Measurements from ENCODE around the gene IFI27L1. TPM values are rescaled to one million over a fixed set of nuclear protein-coding genes. Genes with fewer than 3 reads are reported as not detected.

IFI27L1 gene
- total and polyA plus RNA-seq, 2 donors (not counting 1 experiment from before 2014, with no cell fraction given), result 6.5 to 6.7 TPM

- Mint-ChIP-seq H3K4me3 (no peak overlapping the region), H3K4me1 (peaks cover 4% of the 10 kb centered on the region), H3K9me3 (ENCODE audit: insufficient read depth) (no peaks in the 10 kb centered on the region), H3K27me3 (peaks cover 13% of the 10 kb centered on the region), H3K27ac (no peak overlapping the region)
- Histone ChIP-seq H3K36me3 (replicated peaks in 1 of 2; ENCODE audit: control extremely low read depth in 1 of 2, control insufficient read depth in 1 of 2, extremely low read depth in 1 of 2, insufficient read depth in 2 of 2, low read length in 1 of 2) (no peaks in the 10 kb centered on the region), H3K4me1 (ENCODE audit: control insufficient read depth in 2 of 2, insufficient read depth in 2 of 2, low read length in 2 of 2) (no peaks in the 10 kb centered on the region), H2AFZ (ENCODE audit: insufficient read depth, low read depth, low read length, poor library complexity, severe bottlenecking) (no peak overlapping the region), H4K20me1 (ENCODE audit: control insufficient read depth, insufficient read depth, low read length, poor library complexity, severe bottlenecking) (no peaks in the 10 kb centered on the region), H3K79me2 (ENCODE audit: control insufficient read depth, insufficient read depth, low read length) (no peaks in the 10 kb centered on the region), H3K4me2 (replicated peaks; ENCODE audit: low read depth, low read length, poor library complexity, severe bottlenecking) (no peak overlapping the region), H3K27me3 (replicated peaks in 1 of 4; ENCODE audit: control extremely low read depth in 1 of 4, control insufficient read depth in 3 of 4, insufficient read depth in 4 of 4, low read length in 3 of 4) (no peaks in the 10 kb centered on the region), H3K9me3 (ENCODE audit: control extremely low read depth in 1 of 3, control insufficient read depth in 2 of 3, insufficient read depth in 1 of 3, low read length in 2 of 3) (no peaks in the 10 kb centered on the region), H3K4me3 (ENCODE audit: control extremely low read depth in 1 of 5, extremely low read depth in 1 of 5, insufficient read depth in 1 of 5, low read depth in 2 of 5, low read length in 4 of 5) (no peak overlapping the region), H3K27ac (ENCODE audit: low read length in 2 of 2) (no peak overlapping the region), H3K9ac (ENCODE audit: low read length) (no peak overlapping the region)
- ChIA-PET POLR2A (no interaction called here), CTCF (interaction anchor here (2.5 kb wide), 1 partner anchor 8 kb away, joined by 7 read pairs; no protein-coding TSS in a partner anchor)
- TF ChIP-seq CTCF (IDR thresholded peaks at IDR 0.05), result no peak
- no peak for TF ChIP-seq EZH2 (IDR thresholded peaks at IDR 0.05; ENCODE audit: borderline replicate concordance, insufficient read depth, low read depth, low read length, poor library complexity, severe bottlenecking)
- intact Hi-C loops (cut with micrococcal nuclease), result no loop called here
- WGBS (ENCODE audit: insufficient coverage), result 83% methylated on average over 1 of the region's 1 CpG
- DNase-seq (no peak), ATAC-seq (ENCODE audit: low read depth) (no peak)
These were observed 63.7 kb downstream of the IFI27L1 start for GRCh38 chr14:94144765-94145164.

- ATAC-seq (ENCODE audit: low read depth) (no peak), DNase-seq (no peak)
- no peak overlapping the region for H3K4me3 Mint-ChIP-seq
- no peak for TF ChIP-seq EZH2 (IDR thresholded peaks at IDR 0.05; ENCODE audit: borderline replicate concordance, insufficient read depth, low read depth, low read length, poor library complexity, severe bottlenecking)
- no peak for TF ChIP-seq CTCF (IDR thresholded peaks at IDR 0.05)
- Histone ChIP-seq H3K9ac (ENCODE audit: low read length) (no peak overlapping the region), H3K4me3 (ENCODE audit: control extremely low read depth in 1 of 5, extremely low read depth in 1 of 5, insufficient read depth in 1 of 5, low read depth in 2 of 5, low read length in 4 of 5) (no peak overlapping the region), H4K20me1 (ENCODE audit: control insufficient read depth, insufficient read depth, low read length, poor library complexity, severe bottlenecking) (no peaks in the 10 kb centered on the region), H3K9me3 (ENCODE audit: control extremely low read depth in 1 of 3, control insufficient read depth in 2 of 3, insufficient read depth in 1 of 3, low read length in 2 of 3) (no peaks in the 10 kb centered on the region), H3K4me1 (ENCODE audit: control insufficient read depth in 2 of 2, insufficient read depth in 2 of 2, low read length in 2 of 2) (no peaks in the 10 kb centered on the region), H3K27ac (ENCODE audit: low read length in 2 of 2) (no peak overlapping the region), H3K4me2 (replicated peaks; ENCODE audit: low read depth, low read length, poor library complexity, severe bottlenecking) (no peak overlapping the region), H3K36me3 (replicated peaks in 1 of 2; ENCODE audit: control extremely low read depth in 1 of 2, control insufficient read depth in 1 of 2, extremely low read depth in 1 of 2, insufficient read depth in 2 of 2, low read length in 1 of 2) (no peaks in the 10 kb centered on the region), H2AFZ (ENCODE audit: insufficient read depth, low read depth, low read length, poor library complexity, severe bottlenecking) (no peak overlapping the region), H3K79me2 (ENCODE audit: control insufficient read depth, insufficient read depth, low read length) (no peaks in the 10 kb centered on the region), H3K27me3 (replicated peaks in 1 of 4; ENCODE audit: control extremely low read depth in 1 of 4, control insufficient read depth in 3 of 4, insufficient read depth in 4 of 4, low read length in 3 of 4) (no peaks in the 10 kb centered on the region)
- H3K27ac Mint-ChIP-seq, result no peak overlapping the region
- no peaks in the 10 kb centered on the region for H3K9me3 Mint-ChIP-seq (ENCODE audit: insufficient read depth)
- H3K27me3 Mint-ChIP-seq, result peaks cover 23% of the 10 kb centered on the region
- peaks cover 4% of the 10 kb centered on the region for H3K4me1 Mint-ChIP-seq
- POLR2A ChIA-PET, result no interaction called here
- CTCF ChIA-PET, result interaction anchor here (0.7 to 2.5 kb wide), 2 partner anchors 9 to 14 kb away, joined by 3 to 7 read pairs; no protein-coding TSS in a partner anchor
- WGBS (ENCODE audit: insufficient coverage), result 51% methylated on average over 2 of the region's 6 CpGs
- intact Hi-C loops (cut with micrococcal nuclease), result no loop called here
These were observed 64.9 kb downstream of the IFI27L1 start for GRCh38 chr14:94145902-94146527.

Data from B cell (primary cell).